HG03354 (cell line): Measurements from ENCODE around the gene CLMN.

Source experiments
- ATAC-seq: cut with Tn5 transposase; IDR thresholded peaks from one replicate; pipeline ENCODE4 v1.9.1; 2021; ENCODE audit warnings: mild to moderate bottlenecking; ENCODE audit not compliant: unreplicated experiment, poor library complexity, severe bottlenecking

Gene CLMN

DNA sequence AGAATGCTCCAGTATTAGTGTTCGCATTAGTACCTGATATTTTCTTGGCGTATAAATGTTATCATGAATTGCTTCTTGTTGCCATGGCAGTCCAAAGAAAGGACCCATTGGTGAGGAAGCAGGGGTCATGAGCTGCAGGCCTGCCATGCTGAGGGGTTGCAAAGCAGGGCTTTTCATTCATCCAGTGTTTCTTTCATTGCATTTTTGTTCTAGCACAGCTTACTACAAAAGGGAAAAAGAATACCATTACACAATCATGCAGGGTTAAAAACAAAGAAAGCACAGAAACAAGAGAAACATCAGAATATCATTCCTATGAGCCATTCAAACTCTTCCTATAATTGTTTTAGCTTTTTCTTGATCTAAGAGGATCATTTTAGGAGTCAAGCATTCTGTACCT lies 186.4 kb downstream of the CLMN start:
- ATAC-seq = no peak

DNA sequence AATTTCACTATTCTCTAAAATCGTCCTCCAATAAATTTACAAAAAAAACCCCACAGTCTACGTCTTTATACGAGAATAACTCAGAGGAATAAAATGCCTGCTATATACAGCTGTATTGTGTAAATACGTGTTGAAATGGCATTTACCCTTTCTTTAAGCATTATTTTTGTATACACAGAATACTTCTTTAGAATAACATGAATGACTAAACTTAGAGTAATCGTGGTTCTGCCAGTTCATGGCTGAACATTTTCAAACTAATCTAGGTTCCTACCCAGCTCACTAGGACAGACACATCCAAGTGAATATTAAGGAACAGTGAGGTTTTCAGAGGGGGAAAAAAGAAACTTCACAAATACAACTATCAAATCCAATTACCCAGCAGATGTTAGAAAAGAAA lies 186.9 kb downstream of the CLMN start:
- ATAC-seq = no peak
